PC-9 (cell line): ENCODE data around the gene PCSK9. TPM values are rescaled to one million over a fixed set of nuclear protein-coding genes. Genes with fewer than 3 reads are reported as not detected.
"Not testable (repeated sequence)": the region's sequence is repeated elsewhere in the genome, so short reads cannot be mapped to it uniquely, and the experiment has no call there.

Experiments
- BruUV-seq: library from RNA; stranded (reverse); fragments of 400-500 nt; replicated peaks from 2 replicates; lab custom pipeline; 2021; lab: Mats Ljungman, UMichigan
- CTCF ChIA-PET: fragments of 300-600 bp; sonication (Branson Sonifier 250); formaldehyde crosslinking; loops from one replicate; lab custom pipeline; 2022; ENCODE audit warnings: antibody characterized with exemption; lab: Charles Lee
- POLR2A ChIA-PET: fragments of 300-600 bp; sonication (Branson Sonifier 250); formaldehyde crosslinking; loops from one replicate; lab custom pipeline; 2022; ENCODE audit warnings: antibody characterized with exemption; ENCODE audit not compliant: unreplicated experiment; lab: Charles Lee
- DNase-seq, 2 experiments: peaks; one replicate each; pipeline versions ENCODE4 v3.0.0 to v3.0.0-alpha.2; 2015 to 2022; ENCODE audit warnings: mixed read lengths in 1 of 2
- H2AFZ ChIP-seq: fragments of 200-600 bp; sonication (generic); 2 replicates; pipeline ENCODE4 v1.8.1; 2017; ENCODE audit warnings: antibody characterized with exemption
- H3F3A ChIP-seq: fragments of 200-600 bp; sonication (generic); 2 replicates; pipeline ENCODE4 v1.8.1; 2017; ENCODE audit warnings: antibody characterized with exemption, mild to moderate bottlenecking, low read depth; ENCODE audit not compliant: insufficient read depth
- H3K27ac ChIP-seq: fragments of 200-600 bp; sonication (generic); 2 replicates; pipeline ENCODE4 v1.6.1; 2016; ENCODE audit warnings: mixed run types
- H3K27me3 ChIP-seq: fragments of 200-600 bp; sonication (generic); 2 replicates; pipeline ENCODE4 v1.6.1; 2016; ENCODE audit warnings: low read depth, mixed run types; ENCODE audit not compliant: insufficient read depth
- H3K36me3 ChIP-seq: fragments of 200-600 bp; sonication (generic); 2 replicates; pipeline ENCODE4 v1.6.1; 2016; ENCODE audit warnings: low read depth, mixed run types
- H3K4me1 ChIP-seq: fragments of 200-600 bp; sonication (generic); replicated peaks from 2 replicates; pipeline ENCODE4 v1.6.1; 2016; ENCODE audit warnings: mixed run types; ENCODE audit not compliant: insufficient read depth
- H3K4me2 ChIP-seq: fragments of 200-600 bp; sonication (generic); 2 replicates; pipeline ENCODE4 v1.6.1; 2017; ENCODE audit warnings: mixed run types
- H3K4me3 ChIP-seq: fragments of 200-600 bp; sonication (generic); 2 replicates; pipeline ENCODE4 v1.6.1; 2016; ENCODE audit warnings: mixed run types
- H3K79me2 ChIP-seq: fragments of 200-600 bp; sonication (generic); 2 replicates; pipeline ENCODE4 v1.6.1; 2017; ENCODE audit warnings: low read depth, mixed run types
- H3K9me2 ChIP-seq: fragments of 200-600 bp; sonication (generic); 2 replicates; pipeline ENCODE4 v1.8.1; 2017; ENCODE audit warnings: mild to moderate bottlenecking; ENCODE audit not compliant: insufficient read depth
- H3K9me3 ChIP-seq: fragments of 200-600 bp; sonication (generic); 2 replicates; pipeline ENCODE4 v1.8.1; 2016; ENCODE audit warnings: low read depth; ENCODE audit not compliant: insufficient read depth
- H4K20me1 ChIP-seq: fragments of 200-600 bp; sonication (generic); 2 replicates; pipeline ENCODE4 v1.8.1; 2017; ENCODE audit not compliant: insufficient read depth
- CTCF ChIP-seq: fragments of 200-600 bp; sonication (generic); conservative IDR thresholded peaks from 2 replicates; pipeline ENCODE4 v1.6.1; 2017; ENCODE audit warnings: mixed run types, antibody characterized with exemption, mild to moderate bottlenecking, moderate library complexity
- EZH2 ChIP-seq: fragments of 200-600 bp; sonication (generic); IDR thresholded peaks from 2 replicates; pipeline ENCODE4 v1.8.0; 2017; ENCODE audit warnings: antibody characterized with exemption, low read depth
- intact Hi-C: fragments of 100-400 bp; cut with micrococcal nuclease; formaldehyde crosslinking; loops from one replicate; pipeline ENCODE4 v1.10.0; 2022; ENCODE audit not compliant: unreplicated experiment
- total RNA-seq: library from RNA; stranded (reverse); gene quantifications from 2 replicates; pipeline ENCODE4 v1.2.3, GENCODE V29; 2021

PCSK9 gene
- total RNA-seq, 1 experiment from 2014 or later: 133 TPM

GRCh38 chr1:55107101-55107500 is 67.8 kb downstream of the PCSK9 start:
- no TSS peak for BruUV-seq
- no peaks in the 10 kb centered on the region for H3K9me3 ChIP-seq
- POLR2A ChIA-PET: no interaction called here

GRCh38 chr1:55109005-55109404 is 69.7 kb downstream of the PCSK9 start:
- H3K4me3 ChIP-seq, H3K4me1 ChIP-seq, CTCF ChIA-PET, H4K20me1 ChIP-seq, H3K27ac ChIP-seq, H3K9me3 ChIP-seq, H3F3A ChIP-seq, H3K27me3 ChIP-seq, DNase-seq, H3K79me2 ChIP-seq, BruUV-seq, POLR2A ChIA-PET, H3K9me2 ChIP-seq, H2AFZ ChIP-seq, H3K4me2 ChIP-seq: not testable (repeated sequence)
- intact Hi-C loops: loop anchor here (5.0 kb wide), 1 partner anchor 37 kb away; no protein-coding TSS in a partner anchor
- peaks cover 44% of the 10 kb centered on the region for H3K36me3 ChIP-seq

More at GRCh38 chr1:55107101-55107500, 67.8 kb downstream of the PCSK9 start:
- TF ChIP-seq CTCF: no peak
- no peak for TF ChIP-seq EZH2
- intact Hi-C loops: loop anchor here (5.0 kb wide), 1 partner anchor 35 kb away; no protein-coding TSS in a partner anchor
- Histone ChIP-seq H3K36me3 (peaks cover 39% of the 10 kb centered on the region), H2AFZ (no peak overlapping the region), H4K20me1 (no peaks in the 10 kb centered on the region), H3K4me1 (no peaks in the 10 kb centered on the region), H3K27me3 (no peaks in the 10 kb centered on the region), H3K79me2 (no peaks in the 10 kb centered on the region), H3K4me3 (no peak overlapping the region), H3K4me2 (no peak overlapping the region), H3K27ac (no peak overlapping the region), H3F3A (peaks cover 6% of the 10 kb centered on the region), H3K9me2 (no peaks in the 10 kb centered on the region; the same call in 1 of the 2 replicates)
- no peak for DNase-seq
- CTCF ChIA-PET: no interaction called here

Other genes with a start within 250 kb of the PCSK9 start
- gene TTC22, start 238.2 kb upstream of the PCSK9 start, total RNA-seq: 24.1 and 26.3 TPM in 2 replicates
- gene DHCR24, start 152.4 kb upstream of the PCSK9 start, total RNA-seq: 195 and 369 TPM in 2 replicates
- 3.8 and 5.0 TPM in 2 replicates for gene TMEM61, start 58.9 kb upstream of the PCSK9 start, total RNA-seq
- 0.09 TPM in 1 of 2 replicates, not detected in the other for gene BSND, start 40.6 kb upstream of the PCSK9 start, total RNA-seq
- 56.3 and 61.0 TPM in 2 replicates for gene USP24, start 175.8 kb downstream of the PCSK9 start, total RNA-seq